GM19351 (cell line): ENCODE measurements around the gene WEE2.
A peak's percentile ranks its signal among the peaks of the same experiment; 100 is the strongest.
"Not testable (repeated sequence)": the region's sequence is repeated elsewhere in the genome, so short reads cannot be mapped to it uniquely, and the experiment has no call there.

Experiments used
- ATAC-seq: cut with Tn5 transposase; IDR thresholded peaks from one replicate; pipeline ENCODE4 v1.9.1; 2021; ENCODE audit warnings: mild to moderate bottlenecking, moderate library complexity; ENCODE audit not compliant: unreplicated experiment

Gene WEE2

DNA sequence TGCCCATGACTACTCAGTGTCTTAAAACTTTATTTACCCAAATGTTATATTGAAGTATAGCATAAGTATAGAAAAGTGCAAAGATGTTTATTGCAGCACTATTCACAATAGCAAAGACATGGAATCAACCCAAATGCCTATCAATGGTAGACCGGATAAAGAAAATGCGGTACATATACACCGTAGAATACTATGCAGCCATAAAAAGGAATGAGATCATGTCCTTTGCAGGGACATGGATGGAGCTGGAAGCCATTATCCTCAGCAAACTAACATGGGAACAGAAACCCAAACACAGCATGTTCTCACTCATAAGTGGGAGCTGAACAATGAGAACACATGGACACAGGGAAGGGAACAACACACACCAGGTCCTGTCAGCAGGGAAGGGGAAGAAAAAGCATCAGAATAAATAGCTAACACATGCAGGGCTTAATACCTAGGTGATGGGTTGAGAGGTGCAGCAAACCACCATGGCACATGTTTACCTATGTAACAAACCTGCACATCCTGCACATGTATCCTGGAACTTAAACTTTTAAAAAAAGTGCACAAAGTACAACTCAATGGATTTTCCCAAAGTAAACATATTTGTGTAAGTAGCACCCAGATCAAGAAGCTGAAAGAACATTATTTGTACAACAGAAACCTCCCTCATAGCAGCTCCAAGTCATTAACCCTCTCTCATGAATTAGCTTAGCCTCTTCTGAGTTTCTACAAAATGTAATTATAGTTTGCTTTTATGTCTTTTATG, 18.9 kb upstream of the WEE2 start:
- not testable (repeated sequence) for ATAC-seq

DNA sequence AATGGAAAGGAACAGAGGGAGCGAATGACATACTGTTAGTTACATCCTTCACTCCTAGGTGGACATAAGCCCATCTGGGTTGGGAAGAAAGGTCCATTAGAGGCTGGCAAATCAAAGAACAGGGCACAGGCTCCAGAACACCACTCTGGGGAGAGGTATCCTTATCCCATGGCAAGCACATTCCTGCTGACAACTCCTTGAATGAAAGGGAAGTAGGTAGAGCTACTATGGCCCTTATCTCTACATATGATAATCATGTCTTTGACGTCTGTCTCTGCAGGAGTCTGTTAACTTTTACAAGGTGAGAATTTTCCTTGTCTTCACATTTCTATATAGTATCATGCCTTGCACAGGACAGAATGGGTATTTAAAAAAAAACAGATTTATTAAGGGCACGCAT, 16.6 kb upstream of the WEE2 start:
- no peak for ATAC-seq

DNA sequence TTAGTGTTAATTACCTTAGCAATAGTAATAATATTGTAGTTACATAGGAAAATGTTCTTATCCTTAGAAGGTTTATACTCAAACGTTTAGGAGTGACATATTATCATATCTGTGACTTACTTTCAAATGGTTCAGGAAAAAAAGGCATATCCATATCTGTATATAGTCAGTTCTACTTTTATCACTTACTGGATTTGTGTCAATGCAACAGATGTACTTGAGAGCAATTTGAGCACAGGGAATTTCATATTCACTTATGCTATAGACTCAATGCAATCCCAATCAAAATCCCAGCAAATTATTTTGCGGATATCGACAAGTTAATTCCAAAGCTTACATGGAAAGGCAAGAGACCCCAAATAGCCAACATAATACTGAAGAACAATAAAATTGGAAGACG, 16.2 kb upstream of the WEE2 start:
- no peak for ATAC-seq

DNA sequence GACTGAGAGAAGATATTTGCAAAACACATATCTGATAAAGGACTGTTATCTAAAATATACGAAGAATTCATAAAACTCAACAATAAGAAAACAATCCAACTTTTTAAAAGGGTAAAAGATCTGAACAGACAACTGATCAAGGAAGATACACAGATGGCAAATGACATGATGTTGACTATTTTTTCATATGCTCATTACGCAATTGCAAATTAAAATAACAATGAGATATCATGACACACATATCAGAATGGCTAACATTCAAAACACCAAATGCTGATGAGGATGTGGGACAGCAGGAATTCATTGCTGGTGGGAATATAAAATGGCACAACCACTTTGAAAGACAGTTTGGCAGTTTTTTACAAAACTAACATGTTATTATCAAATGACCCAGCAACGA, 15.1 kb upstream of the WEE2 start:
- no peak for ATAC-seq

DNA sequence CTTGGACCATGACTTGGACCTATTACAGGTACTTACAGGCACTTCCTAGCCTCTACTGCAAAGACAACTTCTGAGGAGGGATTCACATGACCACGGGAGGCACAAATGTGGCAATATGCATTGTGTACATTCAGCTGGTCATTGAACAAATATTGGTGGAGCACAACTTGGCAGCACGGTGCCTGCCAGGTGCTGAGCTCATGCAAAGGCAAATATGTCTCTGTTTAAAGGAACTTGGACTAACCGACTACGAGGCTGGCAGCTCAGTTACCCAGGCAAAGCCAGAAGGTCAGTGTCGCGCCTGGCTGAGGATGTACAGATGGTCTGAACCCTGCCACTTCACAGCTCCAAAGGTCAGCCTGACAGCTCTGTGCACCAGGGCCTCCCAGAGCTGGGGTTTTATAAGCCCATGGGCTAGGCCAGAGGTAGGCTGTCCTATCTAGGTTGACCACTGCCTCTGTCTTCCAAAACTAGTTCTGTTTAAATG, 12.3 kb upstream of the WEE2 start:
- no peak for ATAC-seq

DNA sequence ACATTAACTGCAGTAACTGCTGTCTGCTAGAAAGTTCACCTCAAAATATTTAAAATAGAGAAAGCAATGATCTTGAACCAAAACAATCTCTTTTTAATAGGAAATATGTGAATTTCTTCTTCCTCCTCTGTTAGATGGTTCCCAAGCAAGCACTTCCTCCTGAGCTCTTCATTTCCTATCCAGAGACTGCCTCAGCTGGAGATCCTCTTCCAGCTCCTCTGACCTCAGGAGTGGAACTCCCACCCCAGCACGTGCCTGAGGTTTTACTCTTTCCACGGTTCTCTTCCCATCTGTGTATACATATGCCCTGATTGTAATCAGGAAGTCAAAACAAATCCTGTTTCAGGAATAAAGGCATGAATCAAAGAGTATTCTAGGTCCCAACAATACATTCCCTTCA, 11.8 kb upstream of the WEE2 start:
- ATAC-seq: no peak

DNA sequence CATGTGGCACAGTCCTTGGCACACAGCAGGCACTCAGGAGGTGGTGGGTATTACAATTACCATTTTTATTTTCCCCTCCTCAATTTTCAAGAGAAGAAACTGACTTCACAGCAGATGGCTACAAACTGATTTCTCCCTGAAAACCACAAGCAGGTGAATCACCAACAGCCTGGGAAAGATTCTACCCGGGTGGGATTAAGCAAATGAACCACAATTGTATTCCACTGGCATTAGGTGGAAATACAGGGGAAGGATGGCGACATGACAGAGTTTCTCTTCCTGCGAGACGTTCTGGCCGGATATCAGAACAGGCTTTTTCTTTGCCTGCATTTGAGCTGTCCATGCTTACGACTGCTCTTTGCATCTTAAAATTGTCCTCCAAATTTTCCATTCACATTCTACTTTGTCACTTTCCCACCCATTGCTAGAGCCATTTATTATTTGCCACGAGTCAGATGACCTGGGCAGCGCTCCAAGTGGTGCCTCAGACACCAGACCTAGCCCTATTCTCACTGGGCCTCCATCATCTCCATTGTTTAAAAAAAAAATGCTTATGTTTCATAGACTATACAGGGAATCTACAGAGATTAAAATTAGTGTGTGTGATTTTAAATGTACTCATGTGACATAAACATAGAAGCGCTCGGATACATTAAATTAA, 10.8 kb upstream of the WEE2 start:
- no peak for ATAC-seq

DNA sequence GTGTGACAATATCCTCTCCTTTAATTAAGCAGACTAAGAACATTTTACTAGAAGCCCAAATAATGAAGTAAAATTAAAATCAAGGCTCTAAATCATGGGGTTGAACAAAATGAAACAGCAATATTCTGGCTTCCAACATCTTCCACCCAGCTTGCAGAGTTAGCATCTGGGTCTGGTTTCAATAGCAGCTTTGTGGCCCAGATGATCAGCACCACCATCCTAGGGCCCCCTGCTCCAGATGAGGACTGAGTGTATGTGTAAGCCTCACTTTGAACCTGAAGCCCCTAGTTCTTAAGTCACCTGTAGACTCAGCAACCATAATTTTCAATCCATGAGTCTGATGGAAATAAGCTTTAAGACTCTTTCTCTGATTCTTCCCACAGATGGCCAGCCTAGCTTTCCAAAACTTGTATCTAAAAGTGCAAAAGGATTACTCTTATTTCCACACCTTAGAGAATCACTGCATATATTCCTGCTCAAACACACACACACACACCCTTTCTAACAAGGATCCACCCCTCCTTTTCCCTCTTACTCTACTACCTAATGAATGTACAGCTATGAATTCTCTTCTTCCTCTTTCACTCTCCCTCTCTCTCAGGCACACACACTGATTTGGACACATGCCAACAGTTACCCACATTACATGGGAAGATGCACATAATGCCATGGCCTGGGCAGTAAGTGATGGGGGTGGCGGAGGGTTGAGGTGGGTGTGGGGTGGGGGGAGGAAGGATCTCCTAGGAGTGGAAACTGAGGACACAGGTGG, 9.7 kb upstream of the WEE2 start:
- ATAC-seq: no peak

DNA sequence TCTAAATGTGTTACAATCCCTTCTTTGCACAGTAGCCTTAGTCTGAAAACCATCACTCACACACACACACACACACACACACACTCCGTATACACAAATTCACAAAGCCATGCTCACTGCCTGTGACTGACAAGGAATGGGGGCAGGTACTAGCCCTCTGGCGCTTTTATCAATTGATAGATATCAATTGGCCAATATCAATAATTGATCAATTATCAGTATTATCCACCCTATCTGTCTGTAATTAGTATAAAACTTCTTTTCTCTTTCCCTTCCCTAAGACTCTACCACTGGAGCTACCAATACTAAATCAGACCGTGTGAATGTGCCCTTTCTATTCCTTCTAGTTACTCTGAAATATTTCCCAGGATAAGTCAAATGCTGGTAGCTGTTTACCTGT, 8.3 kb upstream of the WEE2 start:
- ATAC-seq: no peak

DNA sequence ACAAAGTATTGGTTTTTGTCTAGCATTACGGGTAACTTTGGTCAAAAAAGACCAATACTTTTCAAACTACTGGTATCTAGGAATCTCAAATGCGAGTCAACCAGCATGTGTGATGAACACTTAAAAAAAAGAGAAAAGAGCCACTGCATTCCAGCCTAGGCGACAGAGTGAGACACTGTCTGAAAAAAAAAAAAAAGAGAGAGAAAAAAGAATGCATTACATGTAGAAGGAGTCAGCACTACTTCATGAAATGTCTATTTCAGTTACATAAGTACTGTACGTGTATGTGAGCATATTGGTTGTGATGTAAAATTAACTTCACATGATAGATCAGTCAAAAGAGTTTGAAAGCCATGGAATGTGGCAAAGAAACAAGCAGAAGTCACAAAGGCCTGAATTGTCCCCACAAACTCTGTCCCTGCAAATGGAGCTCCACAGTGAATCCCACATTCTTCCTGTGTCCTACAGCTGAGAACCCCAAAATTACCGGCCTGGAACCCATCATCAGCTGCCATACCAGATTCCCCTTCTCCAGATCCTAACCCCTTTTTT, 7.8 kb upstream of the WEE2 start:
- ATAC-seq: no peak

DNA sequence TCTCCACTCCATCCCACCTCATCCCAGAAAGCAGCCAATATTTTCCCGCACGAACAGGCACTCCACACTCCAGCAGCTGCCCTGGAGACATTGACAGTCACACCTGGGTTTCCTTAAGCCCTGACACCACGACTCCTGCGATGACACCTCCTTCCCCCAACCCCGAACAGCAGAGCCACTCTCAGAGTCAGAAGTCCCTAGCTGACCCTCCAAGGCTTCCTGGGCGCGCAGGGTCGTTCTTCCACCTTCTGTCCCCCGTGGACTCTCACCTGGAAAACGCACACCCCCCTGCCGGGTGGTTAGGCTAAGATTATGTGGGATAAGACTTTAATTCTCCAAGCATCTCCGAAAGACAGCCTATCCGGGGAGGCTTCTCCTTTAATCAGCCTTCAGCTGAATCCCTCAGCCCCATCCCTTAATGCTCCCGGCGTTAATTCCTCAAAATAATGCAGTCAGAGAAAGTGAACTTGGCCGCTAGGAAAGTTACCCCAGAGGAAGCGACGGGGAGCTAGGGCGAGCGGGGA, 7.2 kb upstream of the WEE2 start:
- ATAC-seq: peak; percentile 1

DNA sequence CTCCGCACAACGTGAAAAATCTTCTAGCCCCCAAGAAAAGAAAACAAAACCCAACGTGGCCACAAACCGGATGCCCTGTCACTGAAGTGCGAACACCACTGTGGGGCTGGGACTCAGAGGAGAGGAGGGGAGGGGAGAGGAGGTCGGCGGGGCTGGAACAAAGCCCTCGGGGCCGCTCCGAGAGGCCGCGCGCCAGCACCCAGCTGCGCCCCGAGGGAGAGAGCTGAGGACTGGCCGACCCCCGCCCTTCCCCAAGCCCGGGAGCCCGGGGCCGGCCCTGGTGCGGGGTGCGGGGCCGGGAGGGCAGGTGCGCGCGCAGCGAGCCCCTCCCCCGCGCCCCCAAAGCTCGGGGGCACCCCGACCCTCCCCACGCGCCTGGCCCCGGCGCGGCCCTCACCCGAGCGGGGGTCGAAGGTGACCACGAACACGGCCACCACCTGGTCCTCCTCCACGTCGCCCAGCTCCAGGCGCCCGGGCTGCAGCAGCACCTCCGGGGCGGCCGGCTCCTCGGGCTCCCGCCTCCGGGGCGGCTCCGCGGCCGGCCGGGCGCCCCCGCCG, 6.6 kb upstream of the WEE2 start:
- peak; percentile 78 for ATAC-seq

DNA sequence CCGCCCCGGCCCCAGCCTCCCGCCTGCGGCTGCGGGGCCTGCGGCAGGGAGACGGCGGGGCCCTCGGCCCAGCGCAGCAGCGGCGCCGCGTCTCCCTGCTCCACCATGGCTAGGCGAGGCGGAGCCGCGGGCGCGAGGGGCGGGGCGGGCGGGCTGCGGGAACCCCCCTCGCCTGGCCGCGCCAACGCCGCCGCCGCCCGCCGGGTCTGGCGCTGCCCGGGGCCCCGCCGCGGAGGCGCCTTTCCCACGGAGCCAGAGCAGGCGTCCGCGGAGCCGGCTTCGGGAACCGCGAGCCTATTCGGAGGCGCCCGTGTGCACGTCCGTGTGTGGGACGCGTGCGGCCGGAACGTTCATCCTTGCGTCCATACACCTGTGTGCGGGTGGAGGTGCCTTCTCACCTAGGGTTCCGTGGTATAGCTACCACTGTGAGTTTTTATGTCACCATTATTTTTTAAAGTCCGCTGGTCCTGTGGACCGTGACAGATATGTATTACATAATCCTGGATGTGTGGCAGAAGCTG, 6.0 kb upstream of the WEE2 start, which contains the start of gene DENND11:
Gene DENND11 (minus strand): TSS at position 120 of the 521 bp plus-strand sequence. CDS start 13 bp downstream, at position 107.
- peak; percentile 67 for ATAC-seq

DNA sequence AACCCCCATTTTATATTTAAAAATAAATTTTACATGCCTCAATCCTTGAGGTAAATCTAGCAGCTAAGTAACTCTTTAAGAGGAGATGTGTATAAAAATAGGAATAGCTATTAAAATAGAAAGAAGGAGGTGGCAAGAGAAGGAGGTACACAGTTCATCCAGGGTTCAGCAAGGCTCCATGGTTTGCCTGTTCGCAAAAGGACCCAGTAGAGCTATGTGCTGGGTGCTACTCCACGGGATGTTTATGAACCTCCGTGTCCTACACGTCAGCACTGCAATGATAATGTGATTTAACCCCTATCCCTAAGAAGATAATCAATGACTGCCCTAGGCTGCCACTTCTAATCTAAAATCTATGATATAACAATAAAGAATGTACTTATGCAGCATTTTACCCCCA, 5.3 kb upstream of the WEE2 start:
- no peak for ATAC-seq

DNA sequence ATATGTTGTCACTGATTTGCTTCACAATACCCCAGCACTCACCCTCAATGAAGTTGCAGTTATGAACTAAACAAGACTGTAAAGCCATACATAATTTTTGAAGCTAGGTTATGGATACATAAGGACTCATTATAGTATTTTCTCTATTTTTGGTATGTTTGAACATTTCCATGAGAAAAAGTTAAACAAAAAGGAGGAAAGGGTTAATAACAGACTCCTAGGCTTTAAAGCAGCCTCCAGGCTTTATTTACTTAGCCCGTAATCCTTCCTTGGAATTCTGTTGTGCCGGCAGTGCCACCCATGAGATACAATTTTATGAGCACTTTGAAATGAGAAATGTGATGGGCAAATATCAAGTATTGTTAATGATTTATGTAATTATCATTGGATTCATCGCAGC, 4.0 kb upstream of the WEE2 start:
- no peak for ATAC-seq

DNA sequence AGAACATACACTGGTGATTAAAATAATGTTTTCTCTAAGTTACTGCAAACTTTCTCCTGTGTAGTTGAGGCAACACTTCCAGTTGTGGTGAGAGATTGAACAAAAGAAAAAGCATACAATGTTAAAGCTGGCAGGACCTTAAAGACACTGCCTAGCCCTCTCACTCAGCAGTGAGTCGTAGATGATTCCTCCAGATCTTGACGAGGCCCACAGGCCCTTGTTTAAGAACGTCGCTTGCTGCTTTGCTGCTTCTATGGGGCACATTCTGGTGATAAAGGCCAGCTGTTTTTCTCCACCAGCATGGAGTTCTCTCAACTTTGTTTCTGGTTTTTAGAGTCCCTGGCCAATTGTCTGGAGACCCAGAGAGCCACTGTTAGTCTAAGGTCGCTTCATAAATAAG, 3.4 kb upstream of the WEE2 start:
- no peak for ATAC-seq

DNA sequence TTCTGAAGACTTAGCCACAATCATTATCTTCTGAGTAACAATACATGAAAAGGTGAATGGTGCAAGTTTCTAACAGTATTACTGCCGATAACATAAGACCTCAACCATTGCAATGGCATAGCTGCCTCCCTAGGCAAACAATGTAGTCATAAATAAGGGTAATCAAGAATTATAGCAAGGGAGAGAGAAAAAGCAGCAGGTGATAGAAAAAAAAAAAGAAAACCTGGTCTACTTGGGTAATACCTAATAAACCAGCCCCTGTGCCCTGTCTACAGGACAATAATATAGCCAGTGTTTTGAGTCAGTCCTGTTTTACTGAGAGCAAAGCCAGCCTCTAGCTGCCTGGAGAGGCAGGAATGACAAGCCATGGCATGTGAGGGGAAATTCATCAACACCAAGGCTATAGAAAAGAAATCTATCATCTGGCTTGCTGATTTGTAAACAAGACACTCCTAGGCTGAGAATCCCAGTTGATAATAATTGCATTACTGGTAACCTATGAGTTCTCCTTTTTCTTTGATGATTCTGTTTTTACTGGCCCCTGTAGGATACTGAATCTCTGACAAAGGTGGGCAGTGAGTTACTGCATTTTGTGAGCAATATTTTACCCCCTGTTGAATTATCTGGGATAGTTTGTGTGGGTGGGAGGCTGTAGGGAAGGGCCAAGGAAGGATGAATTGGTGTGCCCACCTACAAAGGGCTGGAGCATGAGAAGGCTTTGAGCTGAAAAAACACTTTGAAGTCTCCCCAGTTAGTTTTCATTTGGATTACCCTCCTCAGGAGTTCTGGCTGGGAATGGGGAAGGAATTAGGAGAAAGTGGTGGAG, 1.7 kb upstream of the WEE2 start:
- ATAC-seq: no peak

DNA sequence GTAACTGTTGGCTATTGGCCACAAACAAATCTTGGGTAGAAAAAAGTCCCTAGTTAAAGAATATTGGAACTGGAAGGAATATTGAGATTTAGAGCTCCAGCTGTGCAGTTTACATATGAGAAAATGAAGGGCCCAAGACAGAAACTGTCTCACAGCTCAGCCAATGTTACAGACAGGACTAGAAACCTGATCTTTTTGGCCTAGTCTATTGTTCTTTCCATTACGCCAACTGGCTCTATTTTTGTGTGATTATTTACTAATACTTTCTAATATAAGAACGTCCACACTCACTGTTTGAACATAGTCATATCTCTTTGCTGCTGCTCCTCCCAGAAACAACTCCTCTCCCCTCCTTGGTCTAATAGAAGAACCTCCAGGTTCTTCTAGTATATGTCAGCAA, 1.2 kb downstream of the WEE2 start:
- ATAC-seq: no peak

DNA sequence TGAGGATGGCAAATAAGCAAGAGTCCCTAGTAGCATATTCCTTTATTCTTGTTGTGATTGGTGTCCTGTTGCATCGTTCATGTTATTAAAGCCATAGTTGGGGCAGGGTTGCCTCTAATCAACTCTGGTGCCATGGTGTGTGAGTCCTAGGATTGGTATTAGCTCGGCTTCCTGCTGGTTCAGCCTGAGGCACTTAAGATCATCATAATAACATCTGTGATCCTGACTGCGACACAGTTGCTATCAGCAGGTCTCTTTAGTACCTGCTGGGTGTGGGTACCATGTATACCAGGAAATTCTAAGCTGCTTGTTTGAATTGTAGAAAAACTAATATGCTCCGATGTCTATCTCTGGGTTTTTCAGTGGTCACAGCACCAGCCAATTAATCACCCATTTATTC, 1.6 kb downstream of the WEE2 start:
- ATAC-seq: no peak

DNA sequence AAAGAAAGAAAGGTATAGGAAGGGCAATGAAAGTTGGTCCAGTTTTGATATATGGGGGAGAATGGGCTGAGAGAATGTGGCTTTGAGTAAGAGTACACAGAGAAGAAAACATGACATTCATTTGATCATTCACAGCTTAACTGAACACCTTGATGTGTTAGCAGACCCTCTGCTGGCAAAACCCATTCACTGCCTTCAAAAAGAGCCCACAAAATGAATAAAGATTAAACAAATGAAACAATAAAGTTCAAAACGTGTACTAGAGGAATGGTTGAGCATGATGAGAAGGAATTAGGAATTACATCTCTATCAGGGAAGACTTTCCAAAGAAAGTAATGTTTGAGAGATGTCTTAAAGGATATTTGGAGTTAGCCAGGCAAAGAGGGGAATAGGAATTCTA, 2.1 kb downstream of the WEE2 start:
- no peak for ATAC-seq
